HG03342 (cell line): Measurements from ENCODE around the gene CCDC43.

ENCODE experiments used
- ATAC-seq: cut with Tn5 transposase; IDR thresholded peaks from one replicate; pipeline ENCODE4 v1.9.1; 2021; ENCODE audit warnings: mild to moderate bottlenecking, moderate library complexity; ENCODE audit not compliant: unreplicated experiment

The CCDC43 gene

GRCh38 chr17:44628243-44629188, 61.1 kb downstream of the CCDC43 start:
- no peak for ATAC-seq

- no peak for ATAC-seq
Measured at GRCh38 chr17:44627513-44628242, 61.9 kb downstream of the CCDC43 start.
